ENCODE measurements around the gene DLGAP1. TPM values are rescaled to one million over a fixed set of nuclear protein-coding genes. Genes with fewer than 3 reads are reported as not detected.

DLGAP1 gene
- total and polyA plus RNA-seq, 3 experiments from 2014 or later, result 0.07 to 0.46 TPM; not detected in 1

DNA sequence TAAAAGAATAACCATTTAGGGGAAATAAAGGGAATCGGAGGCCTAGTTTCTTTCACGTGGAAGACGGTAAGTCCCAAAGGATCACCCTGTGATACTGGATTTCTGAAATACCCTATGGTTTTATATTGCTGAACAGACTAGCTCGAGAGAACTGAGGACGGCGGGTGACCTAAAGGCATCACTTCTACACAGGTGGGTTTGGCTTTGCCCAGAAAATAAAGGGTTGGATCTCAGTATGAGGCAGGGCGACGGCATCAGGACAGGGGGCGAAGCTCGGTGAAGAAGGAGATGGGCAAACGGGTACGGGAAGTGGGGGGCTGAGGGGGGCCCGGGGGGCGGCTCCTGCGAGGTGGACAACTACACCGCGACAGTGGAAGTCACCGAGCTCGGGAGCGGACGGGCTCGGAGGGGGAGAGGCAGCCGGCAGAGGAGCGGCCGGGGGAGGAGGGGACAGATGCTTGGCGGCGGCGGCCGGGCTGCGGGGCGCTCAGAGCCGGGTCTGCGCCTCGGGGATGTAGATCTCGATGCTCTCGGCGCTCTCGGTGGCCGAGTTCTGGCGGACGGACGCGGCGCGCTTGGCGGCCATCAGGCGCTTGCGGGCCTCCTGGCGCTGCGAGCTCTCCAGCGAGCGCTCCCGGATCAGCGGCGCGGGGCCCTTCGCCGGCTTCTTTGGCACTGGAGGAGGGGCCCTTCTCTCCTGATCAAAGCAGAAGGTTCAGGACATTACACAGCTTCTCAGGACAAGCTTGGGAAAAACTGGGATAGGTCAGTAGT is 956.2 kb downstream of the DLGAP1 start:
- Mint-ChIP-seq H3K4me1 (peaks cover 14 to 23% (median 16%) of the 10 kb centered on the region in 3 donors), H3K27me3 (peaks cover 31 to 53% of the 10 kb centered on the region in 2 donors), H3K4me3 (peak overlapping the region; percentile 15 to 86 (median 69)), H3K27ac (peak overlapping the region in 1 of 8 donors; percentile 19), H3K9me3 (no peaks in the 10 kb centered on the region), H3K36me3 (no peaks in the 10 kb centered on the region)
- no peak overlapping the region for H3K27ac ChIP-seq (ENCODE audit: low read depth, low read length)
- POLR2A ChIA-PET, result interaction anchor here (0.8 kb wide), 1 partner anchor 47 kb away, joined by 3 read pairs; no protein-coding TSS in a partner anchor
- H3K4me3 ChIP-seq (ENCODE audit: low read length), result no peak overlapping the region
- CTCF ChIA-PET, result interaction anchor here (1.3 to 1.9 kb wide), 5 partner anchors 17 to 166 kb away, joined by 3 to 6 read pairs (median 4); no protein-coding TSS in a partner anchor
- H3K9me3 ChIP-seq (ENCODE audit: low read length), result no peaks in the 10 kb centered on the region
- H3K4me1 ChIP-seq (ENCODE audit: insufficient read depth, low read length), result no peaks in the 10 kb centered on the region
- H3K27me3 ChIP-seq (ENCODE audit: insufficient read depth, low read length, poor library complexity, severe bottlenecking), result peaks cover 10% of the 10 kb centered on the region
- DNase-seq, result no peak
- no peaks in the 10 kb centered on the region for H3K36me3 ChIP-seq (ENCODE audit: insufficient read depth, low read length)

DNA sequence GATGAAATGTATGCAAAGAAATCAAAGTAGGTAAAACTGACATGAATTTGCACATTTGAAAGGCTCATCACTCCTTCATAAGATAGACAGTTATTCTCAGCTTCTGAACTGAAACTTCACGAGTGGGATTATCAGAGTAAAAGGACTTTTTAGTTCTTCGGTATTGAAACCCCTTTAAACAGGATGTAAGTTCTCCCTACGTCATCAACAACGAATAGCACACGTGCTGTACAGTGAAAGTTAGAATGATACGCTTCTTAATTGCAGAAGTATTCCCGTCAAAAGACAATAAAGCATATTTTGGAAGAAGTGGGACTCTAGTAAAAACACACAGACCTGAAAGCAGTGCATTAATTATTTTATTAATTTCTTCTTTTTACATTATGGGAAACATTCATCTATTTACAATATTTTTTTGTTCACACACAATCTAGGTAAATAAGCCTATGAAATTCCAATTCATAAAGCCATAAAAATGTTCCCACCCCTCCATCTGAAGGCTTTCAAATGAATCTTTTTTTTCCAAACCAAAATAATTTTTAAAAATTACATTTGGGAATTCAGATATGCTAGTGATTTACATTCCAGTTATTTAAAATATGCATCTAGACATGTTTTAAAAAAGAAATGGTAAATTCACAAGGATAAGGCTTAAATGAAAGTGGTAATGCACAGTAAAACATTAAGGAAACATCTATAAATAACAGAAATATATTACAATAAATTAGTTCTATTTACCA is 959.2 kb downstream of the DLGAP1 start:
- Mint-ChIP-seq H3K36me3 (no peaks in the 10 kb centered on the region), H3K4me3 (peak overlapping the region in 1 of 7 donors; percentile 6), H3K27me3 (peaks cover 31 to 62% of the 10 kb centered on the region in 2 donors), H3K9me3 (no peaks in the 10 kb centered on the region), H3K27ac (no peak overlapping the region), H3K4me1 (peaks cover 14 to 29% (median 16%) of the 10 kb centered on the region in 3 donors)
- no peaks in the 10 kb centered on the region for H3K4me1 ChIP-seq (ENCODE audit: insufficient read depth, low read length)
- no peaks in the 10 kb centered on the region for H3K36me3 ChIP-seq (ENCODE audit: insufficient read depth, low read length)
- peaks cover 10% of the 10 kb centered on the region for H3K27me3 ChIP-seq (ENCODE audit: insufficient read depth, low read length, poor library complexity, severe bottlenecking)
- H3K4me3 ChIP-seq (ENCODE audit: low read length), result no peak overlapping the region
- no peak for DNase-seq
- H3K27ac ChIP-seq (ENCODE audit: low read depth, low read length), result no peak overlapping the region
- no peaks in the 10 kb centered on the region for H3K9me3 ChIP-seq (ENCODE audit: low read length)
- ChIA-PET POLR2A (no interaction called here), CTCF (interaction anchor here (0.7 to 1.2 kb wide), 2 partner anchors 13 to 98 kb away, joined by 3 read pairs; no protein-coding TSS in a partner anchor)

DNA sequence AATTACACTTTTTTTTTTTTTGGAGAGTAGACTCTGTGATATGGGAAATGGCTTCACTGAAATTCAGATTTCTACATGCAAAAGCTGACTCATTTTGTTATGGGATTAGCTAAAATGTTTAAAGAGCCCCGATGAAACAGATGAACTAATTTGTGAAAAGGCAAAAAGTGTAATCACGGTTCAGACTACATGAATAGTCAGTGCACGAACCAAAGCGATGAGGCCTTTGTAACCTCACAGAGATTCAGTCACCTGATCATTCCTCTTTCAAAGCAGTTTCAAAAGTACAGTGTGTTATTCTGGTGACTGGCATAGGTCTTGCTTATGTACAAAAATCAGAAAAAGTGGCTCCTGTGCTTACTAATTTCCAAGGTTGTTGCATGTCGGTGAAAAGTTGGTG is 960.5 kb downstream of the DLGAP1 start:
- POLR2A ChIA-PET, result no interaction called here
- CTCF ChIA-PET, result no interaction called here
- no peak overlapping the region for H3K27ac Mint-ChIP-seq
- Histone ChIP-seq H3K4me1 (ENCODE audit: insufficient read depth, low read length) (no peaks in the 10 kb centered on the region), H3K36me3 (ENCODE audit: insufficient read depth, low read length) (no peaks in the 10 kb centered on the region), H3K27ac (ENCODE audit: low read depth, low read length) (no peak overlapping the region), H3K9me3 (ENCODE audit: low read length) (no peaks in the 10 kb centered on the region), H3K4me3 (ENCODE audit: low read length) (no peak overlapping the region), H3K27me3 (ENCODE audit: insufficient read depth, low read length, poor library complexity, severe bottlenecking) (peaks cover 5% of the 10 kb centered on the region)
- H3K36me3 Mint-ChIP-seq, result no peaks in the 10 kb centered on the region
- H3K27me3 Mint-ChIP-seq, result peaks cover 22 to 50% of the 10 kb centered on the region in 2 donors
- H3K4me3 Mint-ChIP-seq, result no peak overlapping the region
- H3K4me1 Mint-ChIP-seq, result peaks cover 9 to 24% (median 11%) of the 10 kb centered on the region in 3 donors
- H3K9me3 Mint-ChIP-seq, result no peaks in the 10 kb centered on the region
- no peak for DNase-seq

DNA sequence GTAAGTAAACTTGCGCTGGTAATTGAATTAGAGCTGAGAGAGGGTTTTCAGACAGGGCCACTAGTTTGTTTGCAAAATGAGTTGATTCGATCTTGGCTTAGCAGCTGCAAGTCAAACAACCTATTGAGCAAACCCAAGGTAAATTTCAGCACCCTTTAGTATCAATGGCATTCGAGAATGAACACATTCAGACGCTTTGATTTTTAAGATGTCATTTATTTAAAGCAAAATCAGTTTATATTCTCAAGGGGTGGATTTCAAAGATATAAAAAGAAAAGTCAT is 960.9 kb downstream of the DLGAP1 start:
- DNase-seq, result no peak
- no peaks in the 10 kb centered on the region for H3K9me3 ChIP-seq (ENCODE audit: low read length)
- Mint-ChIP-seq H3K4me1 (peaks cover 6 to 20% (median 7%) of the 10 kb centered on the region in 3 donors), H3K27ac (no peak overlapping the region), H3K9me3 (no peaks in the 10 kb centered on the region), H3K4me3 (no peak overlapping the region), H3K36me3 (no peaks in the 10 kb centered on the region), H3K27me3 (peaks cover 18 to 46% of the 10 kb centered on the region in 2 donors)
- no peak overlapping the region for H3K27ac ChIP-seq (ENCODE audit: low read depth, low read length)
- no peaks in the 10 kb centered on the region for H3K4me1 ChIP-seq (ENCODE audit: insufficient read depth, low read length)
- ChIA-PET POLR2A (no interaction called here), CTCF (interaction anchor here (1.0 kb wide), 1 partner anchor 40 kb away, joined by 3 read pairs; no protein-coding TSS in a partner anchor)
- no peak overlapping the region for H3K4me3 ChIP-seq (ENCODE audit: low read length)
- H3K27me3 ChIP-seq (ENCODE audit: insufficient read depth, low read length, poor library complexity, severe bottlenecking), result peaks cover 3% of the 10 kb centered on the region
- no peaks in the 10 kb centered on the region for H3K36me3 ChIP-seq (ENCODE audit: insufficient read depth, low read length)

DNA sequence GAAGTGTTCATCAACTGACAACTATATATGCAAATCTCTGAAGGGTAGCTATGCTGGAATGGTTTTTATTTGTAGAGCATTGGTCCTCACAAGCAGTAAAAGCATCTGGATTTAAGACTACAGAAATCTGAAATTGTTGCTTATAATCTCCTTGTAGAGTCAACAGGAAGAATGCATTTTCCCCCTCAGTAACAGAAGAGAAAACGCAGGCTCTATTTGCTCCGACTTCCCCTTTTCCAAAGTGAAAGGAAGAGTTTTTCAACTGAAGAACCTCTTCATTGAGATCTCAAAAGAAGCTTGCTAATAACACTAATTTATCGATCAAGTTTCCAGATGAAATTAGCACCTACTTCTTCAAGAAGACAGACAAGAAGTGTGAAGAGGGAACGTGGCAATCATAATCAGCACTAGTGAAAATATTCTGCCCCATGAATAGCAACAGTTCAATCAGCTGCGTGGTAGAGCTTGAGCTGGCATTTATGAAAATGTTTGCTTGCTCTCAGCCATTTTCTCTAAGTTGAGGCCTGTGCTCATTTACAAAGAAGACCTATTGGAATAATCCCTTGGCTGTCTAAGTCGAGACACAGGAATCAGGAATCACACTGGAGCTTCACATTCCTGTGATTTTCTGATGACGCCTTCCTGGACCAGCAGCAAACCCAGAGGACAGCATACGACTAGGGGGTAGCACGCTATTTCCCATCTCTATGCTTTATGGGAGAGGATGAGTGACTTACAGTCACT is 961.4 kb downstream of the DLGAP1 start:
- no peaks in the 10 kb centered on the region for H3K9me3 Mint-ChIP-seq
- H3K27ac Mint-ChIP-seq, result no peak overlapping the region
- H3K27me3 Mint-ChIP-seq, result peaks cover 14 to 43% of the 10 kb centered on the region in 2 donors
- no peaks in the 10 kb centered on the region for H3K36me3 Mint-ChIP-seq
- no peak for DNase-seq
- no peaks in the 10 kb centered on the region for H3K36me3 ChIP-seq (ENCODE audit: insufficient read depth, low read length)
- H3K4me3 ChIP-seq (ENCODE audit: low read length), result no peak overlapping the region
- no peak overlapping the region for H3K4me3 Mint-ChIP-seq
- CTCF ChIA-PET, result interaction anchor here (1.0 kb wide), 1 partner anchor 39 kb away, joined by 3 read pairs; no protein-coding TSS in a partner anchor
- H3K4me1 Mint-ChIP-seq, result peaks cover 5 to 16% (median 7%) of the 10 kb centered on the region in 3 donors
- no peaks in the 10 kb centered on the region for H3K4me1 ChIP-seq (ENCODE audit: insufficient read depth, low read length)
- peaks cover 2% of the 10 kb centered on the region for H3K27me3 ChIP-seq (ENCODE audit: insufficient read depth, low read length, poor library complexity, severe bottlenecking)
- POLR2A ChIA-PET, result no interaction called here
- H3K27ac ChIP-seq (ENCODE audit: low read depth, low read length), result no peak overlapping the region
- no peaks in the 10 kb centered on the region for H3K9me3 ChIP-seq (ENCODE audit: low read length)

DNA sequence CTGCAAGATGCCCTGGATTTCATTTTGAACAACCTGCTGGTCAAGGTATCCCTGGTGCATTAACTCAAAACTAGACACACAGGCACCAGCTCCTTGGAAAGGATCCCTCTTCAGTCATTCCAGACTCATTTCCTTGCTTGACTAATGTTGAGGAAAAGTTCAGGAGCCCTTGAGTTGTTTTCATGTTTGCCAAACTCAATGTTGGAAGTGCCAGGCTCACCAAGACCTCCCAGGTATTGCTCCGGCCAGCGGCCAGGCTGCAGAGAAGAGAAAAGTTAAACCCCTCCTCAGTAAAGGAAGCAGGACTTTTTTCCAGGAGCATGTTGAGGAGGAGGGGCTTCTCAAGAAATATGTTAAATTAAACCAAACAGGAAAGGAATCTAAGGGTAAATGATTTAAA is 962.4 kb downstream of the DLGAP1 start:
- ChIA-PET CTCF (no interaction called here), POLR2A (no interaction called here)
- no peaks in the 10 kb centered on the region for H3K27me3 ChIP-seq (ENCODE audit: insufficient read depth, low read length, poor library complexity, severe bottlenecking)

DNA sequence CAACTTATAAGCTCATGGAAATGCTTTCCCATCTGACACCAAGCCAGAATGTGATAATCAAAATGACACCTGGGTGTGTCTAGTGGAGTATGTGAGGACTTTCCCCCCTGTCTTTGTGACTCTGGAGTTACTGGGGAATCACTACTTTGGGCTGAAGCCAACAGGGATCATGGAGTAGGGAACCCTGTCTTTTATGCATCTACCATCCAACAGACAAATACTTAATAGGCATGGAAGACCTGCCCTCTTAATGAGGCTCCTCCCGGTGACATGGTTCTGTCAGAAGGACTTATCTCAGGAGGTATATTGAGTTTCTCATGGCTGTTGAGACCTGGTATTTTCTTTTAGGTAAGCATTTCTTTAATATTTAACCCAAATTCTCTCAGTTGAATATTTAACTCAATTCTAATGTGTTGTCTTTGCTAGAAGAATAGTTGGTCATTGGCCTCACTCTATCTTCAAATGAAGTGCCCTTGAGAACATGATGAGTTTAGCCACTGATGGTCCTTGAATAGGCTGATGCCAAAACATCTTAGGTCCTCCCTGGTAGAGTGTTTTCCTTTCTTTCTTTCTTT is 963.0 kb downstream of the DLGAP1 start:
- Mint-ChIP-seq H3K27ac (no peak overlapping the region), H3K36me3 (no peaks in the 10 kb centered on the region)
- POLR2A ChIA-PET, result no interaction called here

More for the DNA sequence above, 962.4 kb downstream of the DLGAP1 start:
- H3K4me1 ChIP-seq (ENCODE audit: insufficient read depth, low read length), result no peaks in the 10 kb centered on the region
- Mint-ChIP-seq H3K4me1 (peaks cover 0 to 12% (median 7%) of the 10 kb centered on the region in 3 donors), H3K9me3 (no peaks in the 10 kb centered on the region), H3K27me3 (peaks cover 7 to 33% of the 10 kb centered on the region in 2 donors), H3K27ac (no peak overlapping the region), H3K36me3 (no peaks in the 10 kb centered on the region), H3K4me3 (no peak overlapping the region)
- H3K4me3 ChIP-seq (ENCODE audit: low read length), result no peak overlapping the region
- H3K9me3 ChIP-seq (ENCODE audit: low read length), result no peaks in the 10 kb centered on the region
- H3K36me3 ChIP-seq (ENCODE audit: insufficient read depth, low read length), result no peaks in the 10 kb centered on the region
- DNase-seq, result no peak
- no peak overlapping the region for H3K27ac ChIP-seq (ENCODE audit: low read depth, low read length)

More for the DNA sequence above, 963.0 kb downstream of the DLGAP1 start:
- H3K4me1 ChIP-seq (ENCODE audit: insufficient read depth, low read length), result no peaks in the 10 kb centered on the region
- CTCF ChIA-PET, result interaction anchor here (1.1 kb wide), 1 partner anchor 93 kb away, joined by 4 read pairs; no protein-coding TSS in a partner anchor
- Mint-ChIP-seq H3K4me1 (peaks cover 0 to 12% (median 7%) of the 10 kb centered on the region in 3 donors), H3K27me3 (peaks cover 4 to 27% of the 10 kb centered on the region in 2 donors), H3K9me3 (no peaks in the 10 kb centered on the region), H3K4me3 (no peak overlapping the region)
- H3K27me3 ChIP-seq (ENCODE audit: insufficient read depth, low read length, poor library complexity, severe bottlenecking), result no peaks in the 10 kb centered on the region
- DNase-seq, result no peak
- H3K9me3 ChIP-seq (ENCODE audit: low read length), result no peaks in the 10 kb centered on the region
- no peak overlapping the region for H3K4me3 ChIP-seq (ENCODE audit: low read length)
- H3K36me3 ChIP-seq (ENCODE audit: insufficient read depth, low read length), result no peaks in the 10 kb centered on the region
- no peak overlapping the region for H3K27ac ChIP-seq (ENCODE audit: low read depth, low read length)

Measured in CD8-positive, alpha-beta memory T cell (primary cell).